B cell (primary cell): ENCODE results near the gene CUBN. TPM values are rescaled to one million over a fixed set of nuclear protein-coding genes. Genes with fewer than 3 reads are reported as not detected.

Source experiments
- ATAC-seq: fragments of 200-7000 bp; cut with Tn5 transposase; one replicate; pipeline ENCODE4 v1.10.0; 2021; ENCODE audit warnings: low read depth, mild to moderate bottlenecking, moderate number of reproducible peaks, moderate library complexity
- CTCF ChIA-PET: fragments of 350-600 bp; sonication (Branson Sonifier 250); formaldehyde crosslinking; loops from one replicate; lab custom pipeline; 2021; ENCODE audit warnings: antibody characterized with exemption, inconsistent platforms; lab: Charles Lee
- POLR2A ChIA-PET: fragments of 350-600 bp; sonication (Branson Sonifier 250); formaldehyde crosslinking; loops from one replicate; lab custom pipeline; 2021; ENCODE audit warnings: antibody characterized with exemption; lab: Charles Lee
- DNase-seq: peaks from one replicate; pipeline ENCODE4 v3.0.0; 2013
- H2AFZ ChIP-seq: 2 replicates; pipeline ENCODE4 v1.6.1; 2012; ENCODE audit warnings: mild to moderate bottlenecking, low read depth, low read length; ENCODE audit not compliant: insufficient read depth, poor library complexity, severe bottlenecking
- H3K27ac ChIP-seq, 2 donors: 1 replicate in 1 of 2; 2 replicates in 1 of 2; pipeline ENCODE4 v1.5.1; 2012 to 2013; ENCODE audit warnings: low read length in 2 of 2, mild to moderate bottlenecking in 2 of 2, moderate library complexity in 1 of 2
- H3K27me3 ChIP-seq, 4 experiments: fragments of 200-600 bp in 1 of 4; sonication (generic) in 1 of 4; replicated peaks in 1 of 4; 1 replicate in 2 of 4; 2 replicates in 2 of 4; pipeline versions ENCODE4 v1.6.1 to v1.7.0; 2013 to 2016; ENCODE audit warnings: low read length in 3 of 4, mild to moderate bottlenecking in 2 of 4, mixed read lengths in 1 of 4, moderate library complexity in 1 of 4; ENCODE audit not compliant: insufficient read depth in 4 of 4, control insufficient read depth in 3 of 4; ENCODE audit errors: control extremely low read depth in 1 of 4
- H3K36me3 ChIP-seq, 2 experiments: replicated peaks in 1 of 2; 1 replicate in 1 of 2; 2 replicates in 1 of 2; pipeline versions ENCODE4 v1.6.1 to v1.7.1; 2013; ENCODE audit warnings: low read length in 1 of 2; ENCODE audit not compliant: insufficient read depth in 2 of 2, control insufficient read depth in 1 of 2; ENCODE audit errors: control extremely low read depth in 1 of 2, extremely low read depth in 1 of 2
- H3K4me1 ChIP-seq, 2 donors: fragments of 200-600 bp in 1 of 2; sonication (generic) in 1 of 2; 1 replicate in 1 of 2; 2 replicates in 1 of 2; pipeline versions ENCODE4 v1.5.1 to v1.6.1; 2013 to 2017; ENCODE audit warnings: low read length in 2 of 2; ENCODE audit not compliant: control insufficient read depth in 2 of 2, insufficient read depth in 2 of 2
- H3K4me2 ChIP-seq: replicated peaks from 2 replicates; pipeline ENCODE3; 2012; ENCODE audit warnings: mild to moderate bottlenecking, low read depth, low read length; ENCODE audit not compliant: poor library complexity, severe bottlenecking
- H3K4me3 ChIP-seq, 5 experiments: fragments of 200-600 bp in 1 of 5; sonication (generic) in 1 of 5; 1 replicate in 3 of 5; 2 replicates in 2 of 5; pipeline versions ENCODE4 v1.5.1 to v1.7.0; 2011 to 2016; ENCODE audit warnings: low read length in 4 of 5, mild to moderate bottlenecking in 4 of 5, low read depth in 2 of 5, control low read depth in 1 of 5, moderate library complexity in 1 of 5; ENCODE audit not compliant: insufficient read depth in 1 of 5; ENCODE audit errors: control extremely low read depth in 1 of 5, extremely low read depth in 1 of 5
- H3K79me2 ChIP-seq: fragments of 200-600 bp; sonication (generic); one replicate; pipeline ENCODE4 v1.6.0; 2016; ENCODE audit warnings: low read length; ENCODE audit not compliant: control insufficient read depth, insufficient read depth
- H3K9ac ChIP-seq: fragments of 200-600 bp; sonication (generic); 2 replicates; pipeline ENCODE4 v1.6.1; 2017; ENCODE audit warnings: mild to moderate bottlenecking, low read length, moderate library complexity
- H3K9me3 ChIP-seq, 3 donors: one replicate each; pipeline versions ENCODE4 v1.6.1 to v1.7.1; 2013; ENCODE audit warnings: low read length in 2 of 3; ENCODE audit not compliant: control insufficient read depth in 2 of 3, insufficient read depth in 1 of 3; ENCODE audit errors: control extremely low read depth in 1 of 3
- H4K20me1 ChIP-seq: 2 replicates; pipeline ENCODE4 v1.6.0; 2012; ENCODE audit warnings: mild to moderate bottlenecking, low read length; ENCODE audit not compliant: insufficient read depth, control insufficient read depth, poor library complexity, severe bottlenecking
- H3K27ac Mint-ChIP-seq: one replicate; pipeline ENCODE4 v1.8.0; 2021; ENCODE audit warnings: mixed read lengths
- H3K27me3 Mint-ChIP-seq: one replicate; pipeline ENCODE4 v1.8.0; 2021; ENCODE audit warnings: mixed read lengths
- H3K4me1 Mint-ChIP-seq: one replicate; pipeline ENCODE4 v1.8.0; 2021; ENCODE audit warnings: mixed read lengths
- H3K4me3 Mint-ChIP-seq: one replicate; pipeline ENCODE4 v1.8.0; 2021; ENCODE audit warnings: mixed read lengths
- H3K9me3 Mint-ChIP-seq: one replicate; pipeline ENCODE4 v1.8.0; 2022; ENCODE audit warnings: mixed read lengths; ENCODE audit not compliant: insufficient read depth
- EZH2 ChIP-seq: IDR thresholded peaks from 2 replicates; pipeline ENCODE4 v1.6.1; 2012; ENCODE audit warnings: borderline replicate concordance, low read depth, mild to moderate bottlenecking, moderate library complexity, low read length; ENCODE audit not compliant: insufficient read depth, poor library complexity, severe bottlenecking
- WGBS: methylation state at CpG from one replicate; pipeline ENCODE4 v1.1.5; 2013; ENCODE audit warnings: missing lambda C conversion rate; ENCODE audit not compliant: insufficient coverage; 5-methylcytosine and 5-hydroxymethylcytosine counted together
- intact Hi-C: fragments of 100-400 bp; cut with micrococcal nuclease; formaldehyde crosslinking; loops from one replicate; pipeline ENCODE4 v1.10.0; 2022
- polyA plus RNA-seq: library from polyadenylated mRNA; depleted of rRNA; stranded (reverse); fragments of >200 nt; gene quantifications from 2 replicates; pipeline ENCODE4 v1.2.3, GENCODE V29; 2012
- total RNA-seq, 2 donors: library from RNA; stranded (reverse); fragments of 120-200 nt in 1 of 2; gene quantifications; 1 replicate in 1 of 2; 2 replicates in 1 of 2; pipeline versions ENCODE4 v1.2.3 to v1.2.4, GENCODE V29; 2013 to 2022
- TF ChIP-seq, protein P1 (sequence below): fragments of 200-600 bp; IDR thresholded peaks from one replicate; pipeline ENCODE4 v1.8.0; 2022; ENCODE audit warnings: antibody characterized with exemption, mild to moderate bottlenecking

The CUBN gene
- total and polyA plus RNA-seq, 2 donors (not counting 1 experiment from before 2014, with no cell fraction given), result 4.2 to 5.7 TPM

DNA sequence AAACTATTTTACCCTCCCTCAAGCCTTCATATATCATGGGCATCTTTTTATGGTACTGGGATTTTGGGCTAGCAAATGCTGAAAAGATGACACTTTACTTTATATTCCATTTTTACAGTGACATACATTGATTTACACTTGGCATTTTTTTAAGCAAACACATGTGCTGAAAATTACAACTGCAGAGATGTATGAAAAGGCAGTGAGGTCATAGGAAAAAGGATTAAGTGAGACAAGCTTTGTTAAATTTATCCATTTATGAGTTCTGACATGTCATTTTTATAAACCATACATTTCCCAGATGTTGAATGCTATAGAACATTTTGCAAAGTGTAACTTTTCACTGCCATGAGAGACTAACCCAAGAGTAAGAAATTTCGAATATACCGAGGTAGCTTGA, 243.6 kb downstream of the CUBN start:
- no peak overlapping the region for H3K4me3 Mint-ChIP-seq
- H4K20me1 ChIP-seq, result no peaks in the 10 kb centered on the region
- WGBS, result no CpG with 5 or more reads among the region's 2 CpGs
- no peaks in the 10 kb centered on the region for H3K9me3 Mint-ChIP-seq
- H3K27ac ChIP-seq, result no peak overlapping the region
- TF ChIP-seq EZH2, result no peak
- TF ChIP-seq, protein P1, sequence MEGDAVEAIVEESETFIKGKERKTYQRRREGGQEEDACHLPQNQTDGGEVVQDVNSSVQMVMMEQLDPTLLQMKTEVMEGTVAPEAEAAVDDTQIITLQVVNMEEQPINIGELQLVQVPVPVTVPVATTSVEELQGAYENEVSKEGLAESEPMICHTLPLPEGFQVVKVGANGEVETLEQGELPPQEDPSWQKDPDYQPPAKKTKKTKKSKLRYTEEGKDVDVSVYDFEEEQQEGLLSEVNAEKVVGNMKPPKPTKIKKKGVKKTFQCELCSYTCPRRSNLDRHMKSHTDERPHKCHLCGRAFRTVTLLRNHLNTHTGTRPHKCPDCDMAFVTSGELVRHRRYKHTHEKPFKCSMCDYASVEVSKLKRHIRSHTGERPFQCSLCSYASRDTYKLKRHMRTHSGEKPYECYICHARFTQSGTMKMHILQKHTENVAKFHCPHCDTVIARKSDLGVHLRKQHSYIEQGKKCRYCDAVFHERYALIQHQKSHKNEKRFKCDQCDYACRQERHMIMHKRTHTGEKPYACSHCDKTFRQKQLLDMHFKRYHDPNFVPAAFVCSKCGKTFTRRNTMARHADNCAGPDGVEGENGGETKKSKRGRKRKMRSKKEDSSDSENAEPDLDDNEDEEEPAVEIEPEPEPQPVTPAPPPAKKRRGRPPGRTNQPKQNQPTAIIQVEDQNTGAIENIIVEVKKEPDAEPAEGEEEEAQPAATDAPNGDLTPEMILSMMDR, result no peak
- intact Hi-C loops, result no loop called here
- no peak overlapping the region for H2AFZ ChIP-seq
- ATAC-seq, result no peak
- H3K36me3 ChIP-seq, result no peaks in the 10 kb centered on the region
- no peak for DNase-seq
- no peak overlapping the region for H3K4me3 ChIP-seq
- ChIA-PET POLR2A (no interaction called here), CTCF (interaction anchor here (0.9 kb wide), 1 partner anchor 14 kb away, joined by 3 read pairs; no protein-coding TSS in a partner anchor)
- H3K27me3 Mint-ChIP-seq, result peaks cover 11% of the 10 kb centered on the region
- peaks cover 2% of the 10 kb centered on the region for H3K4me1 Mint-ChIP-seq
- no peak overlapping the region for H3K4me2 ChIP-seq
- H3K4me1 ChIP-seq, result peaks cover 0 to under 1% of the 10 kb centered on the region in 2 donors
- H3K27ac Mint-ChIP-seq, result no peak overlapping the region
- H3K9ac ChIP-seq, result no peak overlapping the region
- no peaks in the 10 kb centered on the region for H3K9me3 ChIP-seq
- no peaks in the 10 kb centered on the region for H3K79me2 ChIP-seq
- H3K27me3 ChIP-seq, result peaks cover 0 to 3% (median 0%) of the 10 kb centered on the region in 4 experiments

DNA sequence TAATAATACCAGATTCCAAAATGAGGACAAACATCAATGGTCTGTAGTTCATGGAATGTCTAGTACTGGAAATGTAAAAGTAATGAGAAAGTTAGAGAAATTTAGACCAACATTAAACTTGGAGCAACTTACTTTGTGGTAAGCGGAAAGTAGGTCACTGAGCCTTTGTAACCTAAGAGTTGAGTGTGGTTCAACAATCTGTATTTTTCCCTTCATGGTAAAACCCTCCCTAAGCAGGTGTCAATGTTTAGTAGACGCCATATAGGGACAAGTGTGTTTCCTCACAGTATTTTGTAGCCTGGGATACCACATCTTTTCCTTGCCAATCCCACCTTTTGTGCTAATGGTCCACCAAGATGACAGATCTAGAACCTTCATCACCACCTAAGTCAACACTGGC, 245.1 kb downstream of the CUBN start:
- Mint-ChIP-seq H3K27ac (no peak overlapping the region), H3K9me3 (no peaks in the 10 kb centered on the region), H3K27me3 (peaks cover 11% of the 10 kb centered on the region), H3K4me3 (no peak overlapping the region), H3K4me1 (no peaks in the 10 kb centered on the region)
- H3K27me3 ChIP-seq, result no peaks in the 10 kb centered on the region
- no peak overlapping the region for H3K27ac ChIP-seq
- H4K20me1 ChIP-seq, result no peaks in the 10 kb centered on the region
- ChIA-PET CTCF (no interaction called here), POLR2A (no interaction called here)
- intact Hi-C loops, result no loop called here
- no peaks in the 10 kb centered on the region for H3K79me2 ChIP-seq
- TF ChIP-seq, protein P1, result no peak
- TF ChIP-seq EZH2, result no peak
- no peak overlapping the region for H3K4me3 ChIP-seq
- H2AFZ ChIP-seq, result no peak overlapping the region
- no peak overlapping the region for H3K4me2 ChIP-seq
- ATAC-seq (no peak), DNase-seq (no peak)
- H3K9ac ChIP-seq, result no peak overlapping the region
- WGBS, result 67% methylated on average over 1 of the region's 2 CpGs
- H3K4me1 ChIP-seq, result no peaks in the 10 kb centered on the region
- H3K9me3 ChIP-seq, result no peaks in the 10 kb centered on the region
- H3K36me3 ChIP-seq, result no peaks in the 10 kb centered on the region
